Measurements from ENCODE around the gene STAP2.
A peak's percentile ranks its signal among the peaks of the same experiment; 100 is the strongest.

The STAP2 gene

DNA sequence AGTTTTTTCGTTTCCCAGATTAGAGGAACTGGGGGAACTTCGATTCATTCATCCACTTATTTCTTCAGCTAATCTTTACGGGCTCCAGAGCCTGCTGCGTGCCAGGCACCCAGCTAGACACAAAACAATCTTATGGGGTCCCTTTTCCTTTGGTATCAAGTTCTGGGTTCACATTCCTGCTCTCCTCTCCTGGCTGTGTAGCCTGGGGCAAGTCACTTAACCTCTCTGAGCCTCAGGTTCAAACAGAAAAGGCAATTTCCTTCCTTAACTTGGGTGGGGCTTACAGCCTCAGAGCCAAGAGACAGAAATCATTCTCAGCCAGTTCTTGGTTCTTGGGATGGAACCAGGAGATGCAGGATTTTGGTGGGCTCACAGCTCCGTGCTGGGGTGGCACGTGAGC, 53.7 kb downstream of the STAP2 start:
- no peaks in the 10 kb centered on the region for H3K79me2 ChIP-seq (ENCODE audit: control insufficient read depth, insufficient read depth, low read length, poor library complexity)
- no peak overlapping the region for H2BK12ac ChIP-seq (ENCODE audit: low read length)
- H3K36me3 ChIP-seq (ENCODE audit: control insufficient read depth in 1 of 2, insufficient read depth in 2 of 2, low read length in 2 of 2) = no peaks in the 10 kb centered on the region
- peaks cover 2% of the 10 kb centered on the region for H3K79me1 ChIP-seq (ENCODE audit: low read length)
- no peak overlapping the region for H2AK5ac ChIP-seq (ENCODE audit: low read length)
- no peak overlapping the region for H3K23ac ChIP-seq (ENCODE audit: low read length)
- no peaks in the 10 kb centered on the region for H3K9me3 ChIP-seq (ENCODE audit: insufficient read depth, low read depth, low read length)
- H2BK5ac ChIP-seq (ENCODE audit: low read depth, low read length, poor library complexity) = no peak overlapping the region
- H3K27me3 ChIP-seq (ENCODE audit: insufficient read depth, low read length) = peaks cover under 1% of the 10 kb centered on the region
- H4K91ac ChIP-seq (ENCODE audit: low read depth, low read length) = no peak overlapping the region
- peaks cover 0 to 3% of the 10 kb centered on the region in 2 experiments for H3K4me1 ChIP-seq (ENCODE audit: control insufficient read depth in 1 of 2, insufficient read depth in 2 of 2, low read length in 2 of 2)
- H4K12ac ChIP-seq (ENCODE audit: low read depth, low read length) = no peak overlapping the region
- H2AFZ ChIP-seq (ENCODE audit: insufficient read depth, low read length, poor library complexity) = no peak overlapping the region
- no peak overlapping the region for H2BK120ac ChIP-seq (ENCODE audit: insufficient read depth, low read length, poor library complexity)
- WGBS (ENCODE audit: extremely low coverage, insufficient coverage, insufficient read length) = no CpG with 5 or more reads among the region's 6 CpGs
- H3K4me2 ChIP-seq (ENCODE audit: low read length) = no peak overlapping the region
- no peak for DNase-seq
- H3K18ac ChIP-seq (ENCODE audit: low read length) = no peak overlapping the region
- H4K8ac ChIP-seq (ENCODE audit: low read depth, low read length) = no peak overlapping the region
- no peak overlapping the region for H3K27ac ChIP-seq (ENCODE audit: low read depth, low read length)
- no peak overlapping the region for H3K4ac ChIP-seq (ENCODE audit: low read depth, low read length)
- H3K14ac ChIP-seq (ENCODE audit: low read length) = no peak overlapping the region
- no peak overlapping the region for H3K4me3 ChIP-seq (ENCODE audit: low read depth, low read length)
- H3K9ac ChIP-seq (ENCODE audit: low read length) = no peak overlapping the region

DNA sequence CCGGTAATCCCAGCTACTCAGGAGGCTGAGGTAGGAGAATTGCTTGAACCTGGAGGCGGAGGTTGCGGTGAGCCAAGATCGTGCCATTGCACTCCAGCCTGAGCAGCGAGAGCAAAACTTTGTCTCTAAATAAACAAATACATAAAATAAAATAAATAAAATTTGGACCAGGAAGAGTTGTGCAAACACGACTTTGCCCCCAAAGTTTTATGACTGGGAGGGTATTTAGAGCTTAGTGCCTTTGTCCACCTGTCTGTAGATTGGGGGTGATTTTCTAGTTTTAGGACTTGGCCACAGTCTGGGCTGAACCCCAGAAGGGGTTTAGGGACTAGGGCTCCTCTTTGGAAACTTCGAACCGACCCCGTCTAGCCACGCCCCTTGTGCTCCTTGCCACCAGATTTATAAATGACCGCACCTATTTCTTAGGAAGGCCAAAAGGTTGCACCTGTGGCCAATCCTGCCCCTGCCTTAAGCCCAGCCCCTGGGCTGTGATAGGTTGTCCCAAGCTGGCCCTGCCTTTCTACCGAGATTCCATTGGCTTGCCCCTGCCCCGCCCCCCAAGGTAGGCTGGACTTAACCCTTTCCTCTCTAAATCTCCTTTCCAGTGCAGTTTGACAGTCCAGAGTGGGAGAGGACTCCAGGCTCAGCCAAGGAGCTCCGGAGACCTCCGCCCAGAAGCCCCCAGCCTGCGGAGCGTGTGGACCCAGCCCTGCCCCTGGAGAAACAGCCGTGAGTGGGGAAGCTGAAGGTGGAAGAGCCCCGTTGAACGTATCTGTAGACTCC, 54.3 kb downstream of the STAP2 start:
- no CpG with 5 or more reads among the region's 20 CpGs for WGBS (ENCODE audit: extremely low coverage, insufficient coverage, insufficient read length)
- no peak overlapping the region for H3K4me2 ChIP-seq (ENCODE audit: low read length)
- H2BK5ac ChIP-seq (ENCODE audit: low read depth, low read length, poor library complexity) = no peak overlapping the region
- no peak overlapping the region for H3K23ac ChIP-seq (ENCODE audit: low read length)
- no peak overlapping the region for H4K91ac ChIP-seq (ENCODE audit: low read depth, low read length)
- H3K79me2 ChIP-seq (ENCODE audit: control insufficient read depth, insufficient read depth, low read length, poor library complexity) = peaks cover under 1% of the 10 kb centered on the region
- H3K4me3 ChIP-seq (ENCODE audit: low read depth, low read length) = no peak overlapping the region
- no peak overlapping the region for H2AK5ac ChIP-seq (ENCODE audit: low read length)
- peaks cover 5% of the 10 kb centered on the region for H3K79me1 ChIP-seq (ENCODE audit: low read length)
- H3K4ac ChIP-seq (ENCODE audit: low read depth, low read length) = no peak overlapping the region
- H3K18ac ChIP-seq (ENCODE audit: low read length) = no peak overlapping the region
- H3K27me3 ChIP-seq (ENCODE audit: insufficient read depth, low read length) = peaks cover 6% of the 10 kb centered on the region
- H4K8ac ChIP-seq (ENCODE audit: low read depth, low read length) = no peak overlapping the region
- peak in 1 of 2 donors; percentile 27 for DNase-seq
- no peak overlapping the region for H2BK12ac ChIP-seq (ENCODE audit: low read length)
- H2BK120ac ChIP-seq (ENCODE audit: insufficient read depth, low read length, poor library complexity) = no peak overlapping the region
- H3K9ac ChIP-seq (ENCODE audit: low read length) = no peak overlapping the region
- H3K36me3 ChIP-seq (ENCODE audit: control insufficient read depth in 1 of 2, insufficient read depth in 2 of 2, low read length in 2 of 2) = no peaks in the 10 kb centered on the region
- H3K9me3 ChIP-seq (ENCODE audit: insufficient read depth, low read depth, low read length) = no peaks in the 10 kb centered on the region
- H4K12ac ChIP-seq (ENCODE audit: low read depth, low read length) = no peak overlapping the region
- H2AFZ ChIP-seq (ENCODE audit: insufficient read depth, low read length, poor library complexity) = no peak overlapping the region
- no peak overlapping the region for H3K27ac ChIP-seq (ENCODE audit: low read depth, low read length)
- H3K14ac ChIP-seq (ENCODE audit: low read length) = no peak overlapping the region
- peaks cover 3 to 8% of the 10 kb centered on the region in 2 experiments for H3K4me1 ChIP-seq (ENCODE audit: control insufficient read depth in 1 of 2, insufficient read depth in 2 of 2, low read length in 2 of 2)

DNA sequence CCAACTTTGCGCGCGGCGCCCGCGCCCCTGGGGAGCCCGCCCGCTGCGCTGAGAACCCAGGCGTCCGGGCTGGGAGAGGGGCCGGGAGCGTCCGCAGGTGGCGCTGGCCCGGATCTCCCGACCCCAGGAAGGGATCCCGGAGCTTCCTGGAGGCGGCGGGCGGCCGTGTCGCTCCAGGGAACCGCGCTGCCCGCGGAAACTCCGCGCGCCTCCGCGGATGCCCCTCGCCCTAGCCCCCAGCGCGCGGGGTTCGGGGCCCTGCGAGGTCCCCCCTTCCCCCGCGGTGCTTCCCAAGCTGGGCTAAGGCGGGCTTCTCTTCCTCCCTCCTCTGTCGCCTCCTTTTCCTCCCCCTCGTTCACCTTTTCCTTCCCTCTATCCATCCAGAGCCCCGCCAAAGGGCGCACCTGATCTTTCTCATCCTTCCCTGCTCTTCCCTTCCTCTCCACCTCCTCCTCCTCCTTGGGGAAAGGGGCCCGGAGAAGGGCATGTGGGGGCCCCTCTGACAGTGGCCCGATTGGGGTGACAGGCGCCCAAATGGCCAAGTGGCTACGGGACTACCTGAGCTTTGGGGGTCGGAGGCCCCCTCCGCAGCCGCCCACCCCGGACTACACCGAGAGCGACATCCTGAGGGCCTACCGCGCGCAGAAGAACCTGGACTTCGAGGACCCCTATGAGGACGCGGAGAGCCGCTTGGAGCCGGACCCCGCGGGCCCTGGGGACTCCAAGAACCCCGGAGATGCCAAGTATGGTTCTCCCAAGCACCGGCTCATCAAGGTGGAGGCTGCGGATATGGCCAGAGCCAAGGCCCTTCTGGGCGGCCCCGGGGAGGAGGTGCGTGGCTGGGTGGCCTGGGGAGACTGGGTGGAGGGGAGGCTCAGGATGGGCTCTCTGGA, 58.9 kb downstream of the STAP2 start:
- peak overlapping the region; percentile 48 for H2AFZ ChIP-seq (ENCODE audit: insufficient read depth, low read length, poor library complexity)
- peak overlapping the region; percentile 22 for H3K18ac ChIP-seq (ENCODE audit: low read length)
- no CpG with 5 or more reads among the region's 71 CpGs for WGBS (ENCODE audit: extremely low coverage, insufficient coverage, insufficient read length)
- peaks cover 2% of the 10 kb centered on the region for H3K79me2 ChIP-seq (ENCODE audit: control insufficient read depth, insufficient read depth, low read length, poor library complexity)
- H3K9ac ChIP-seq (ENCODE audit: low read length) = no peak overlapping the region
- peak overlapping the region; percentile 15 for H2BK12ac ChIP-seq (ENCODE audit: low read length)
- no peak overlapping the region for H3K27ac ChIP-seq (ENCODE audit: low read depth, low read length)
- peak overlapping the region; percentile 97 for H3K4me2 ChIP-seq (ENCODE audit: low read length)
- H2AK5ac ChIP-seq (ENCODE audit: low read length) = peak overlapping the region; percentile 44
- no peaks in the 10 kb centered on the region for H3K9me3 ChIP-seq (ENCODE audit: insufficient read depth, low read depth, low read length)
- peak overlapping the region; percentile 82 for H3K14ac ChIP-seq (ENCODE audit: low read length)
- H4K91ac ChIP-seq (ENCODE audit: low read depth, low read length) = peak overlapping the region; percentile 90
- peaks cover 8% of the 10 kb centered on the region for H3K27me3 ChIP-seq (ENCODE audit: insufficient read depth, low read length)
- no peak overlapping the region for H4K12ac ChIP-seq (ENCODE audit: low read depth, low read length)
- H3K79me1 ChIP-seq (ENCODE audit: low read length) = peaks cover 10% of the 10 kb centered on the region
- peak overlapping the region; percentile 78 for H3K4ac ChIP-seq (ENCODE audit: low read depth, low read length)
- H3K4me3 ChIP-seq (ENCODE audit: low read depth, low read length) = peak overlapping the region; percentile 45
- H3K36me3 ChIP-seq (ENCODE audit: control insufficient read depth in 1 of 2, insufficient read depth in 2 of 2, low read length in 2 of 2) = no peaks in the 10 kb centered on the region
- H4K8ac ChIP-seq (ENCODE audit: low read depth, low read length) = peak overlapping the region; percentile 84
- DNase-seq = no peak
- peak overlapping the region; percentile 63 for H2BK120ac ChIP-seq (ENCODE audit: insufficient read depth, low read length, poor library complexity)
- H3K23ac ChIP-seq (ENCODE audit: low read length) = no peak overlapping the region
- H2BK5ac ChIP-seq (ENCODE audit: low read depth, low read length, poor library complexity) = peak overlapping the region; percentile 47
- H3K4me1 ChIP-seq (ENCODE audit: control insufficient read depth in 1 of 2, insufficient read depth in 2 of 2, low read length in 2 of 2) = peaks cover 11 to 13% of the 10 kb centered on the region in 2 experiments

DNA sequence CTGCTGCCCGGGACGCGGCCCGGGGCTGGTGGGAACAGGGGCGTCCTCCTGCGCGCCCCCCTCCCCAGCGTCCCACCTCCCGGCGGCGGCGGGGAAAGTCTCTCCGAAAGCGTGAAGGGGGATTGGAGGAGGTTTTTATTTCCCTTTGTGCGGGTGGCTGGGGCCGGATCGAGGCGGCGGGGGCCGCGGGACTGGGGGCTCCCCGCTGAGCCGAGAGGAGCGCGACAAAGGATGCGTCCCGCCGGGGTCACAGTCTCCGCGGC, 59.4 kb downstream of the STAP2 start:
- H3K23ac ChIP-seq (ENCODE audit: low read length) = no peak overlapping the region
- H2BK5ac ChIP-seq (ENCODE audit: low read depth, low read length, poor library complexity) = peak overlapping the region; percentile 47
- H3K79me1 ChIP-seq (ENCODE audit: low read length) = peaks cover 10% of the 10 kb centered on the region
- peaks cover 2% of the 10 kb centered on the region for H3K79me2 ChIP-seq (ENCODE audit: control insufficient read depth, insufficient read depth, low read length, poor library complexity)
- peak overlapping the region; percentile 82 for H3K14ac ChIP-seq (ENCODE audit: low read length)
- WGBS (ENCODE audit: extremely low coverage, insufficient coverage, insufficient read length) = no CpG with 5 or more reads among the region's 30 CpGs
- peak overlapping the region; percentile 78 for H3K4ac ChIP-seq (ENCODE audit: low read depth, low read length)
- peak overlapping the region; percentile 63 for H2BK120ac ChIP-seq (ENCODE audit: insufficient read depth, low read length, poor library complexity)
- H4K91ac ChIP-seq (ENCODE audit: low read depth, low read length) = peak overlapping the region; percentile 90
- peak overlapping the region; percentile 84 for H4K8ac ChIP-seq (ENCODE audit: low read depth, low read length)
- H3K4me3 ChIP-seq (ENCODE audit: low read depth, low read length) = peak overlapping the region; percentile 45
- peaks cover 8% of the 10 kb centered on the region for H3K27me3 ChIP-seq (ENCODE audit: insufficient read depth, low read length)
- peaks cover 11 to 13% of the 10 kb centered on the region in 2 experiments for H3K4me1 ChIP-seq (ENCODE audit: control insufficient read depth in 1 of 2, insufficient read depth in 2 of 2, low read length in 2 of 2)
- H3K36me3 ChIP-seq (ENCODE audit: control insufficient read depth in 1 of 2, insufficient read depth in 2 of 2, low read length in 2 of 2) = no peaks in the 10 kb centered on the region
- peak overlapping the region; percentile 97 for H3K4me2 ChIP-seq (ENCODE audit: low read length)
- peak overlapping the region; percentile 48 for H2AFZ ChIP-seq (ENCODE audit: insufficient read depth, low read length, poor library complexity)
- peak overlapping the region; percentile 44 for H2AK5ac ChIP-seq (ENCODE audit: low read length)
- no peak overlapping the region for H3K9ac ChIP-seq (ENCODE audit: low read length)
- DNase-seq = no peak
- no peak overlapping the region for H3K27ac ChIP-seq (ENCODE audit: low read depth, low read length)
- no peak overlapping the region for H4K12ac ChIP-seq (ENCODE audit: low read depth, low read length)
- H3K18ac ChIP-seq (ENCODE audit: low read length) = peak overlapping the region; percentile 21
- H3K9me3 ChIP-seq (ENCODE audit: insufficient read depth, low read depth, low read length) = no peaks in the 10 kb centered on the region
- H2BK12ac ChIP-seq (ENCODE audit: low read length) = peak overlapping the region; percentile 15
